Stimulated activated CD4-positive, alpha-beta T cell treated with anti-CD3 and anti-CD28 coated beads, TNF-alpha, amount 100 ng/mL, for 24 hours (primary cell): ENCODE measurements around the gene CAMK2B.

Experiments used
- DNase-seq, 3 experiments: peaks; one replicate each; pipeline ENCODE4 v3.0.0-alpha.2; 2020; ENCODE audit warnings: low read depth in 3 of 3

CAMK2B gene

GRCh38 chr7:44309271-44310091, 15.9 kb downstream of the CAMK2B start:
- DNase-seq = peak in 2 of 3 experiments; percentile 12 to 46

GRCh38 chr7:44308596-44309270, 16.7 kb downstream of the CAMK2B start:
- DNase-seq = no peak

- no peak for DNase-seq
Observed at GRCh38 chr7:44307905-44308595, 17.3 kb downstream of the CAMK2B start.

- no peak for DNase-seq
Observed at GRCh38 chr7:44307301-44307900, 18.0 kb downstream of the CAMK2B start.

GRCh38 chr7:44306606-44307005, 18.8 kb downstream of the CAMK2B start:
- DNase-seq = no peak

GRCh38 chr7:44305564-44306507, 19.6 kb downstream of the CAMK2B start:
- no peak for DNase-seq

GRCh38 chr7:44294325-44295069, 30.9 kb downstream of the CAMK2B start:
- DNase-seq = no peak

- no peak for DNase-seq
Observed at GRCh38 chr7:44293561-44294324, 31.7 kb downstream of the CAMK2B start.

- no peak for DNase-seq
Observed at GRCh38 chr7:44292876-44293560, 32.4 kb downstream of the CAMK2B start.

GRCh38 chr7:44292420-44292817, 33.0 kb downstream of the CAMK2B start:
- DNase-seq = no peak

- no peak for DNase-seq
Observed at GRCh38 chr7:44291733-44292419, 33.5 kb downstream of the CAMK2B start.

GRCh38 chr7:44291066-44291732, 34.2 kb downstream of the CAMK2B start:
- DNase-seq = no peak

- no peak for DNase-seq
Observed at GRCh38 chr7:44290252-44290620, 35.2 kb downstream of the CAMK2B start.

- no peak for DNase-seq
Observed at GRCh38 chr7:44289341-44290251, 35.8 kb downstream of the CAMK2B start.

- no peak for DNase-seq
Observed at GRCh38 chr7:44288811-44289340, 36.5 kb downstream of the CAMK2B start.

GRCh38 chr7:44288381-44288685, 37.1 kb downstream of the CAMK2B start:
- DNase-seq = no peak
